ENCODE data around the gene SCYGR4. TPM values are rescaled to one million over a fixed set of nuclear protein-coding genes. Genes with fewer than 3 reads are reported as not detected.

The SCYGR4 gene
- total and polyA plus RNA-seq, 9 of the 15 experiments (the other 6 are each of a cell fraction or from before 2014, with no cell fraction given) = 0.09 TPM; not detected in 8

DNA sequence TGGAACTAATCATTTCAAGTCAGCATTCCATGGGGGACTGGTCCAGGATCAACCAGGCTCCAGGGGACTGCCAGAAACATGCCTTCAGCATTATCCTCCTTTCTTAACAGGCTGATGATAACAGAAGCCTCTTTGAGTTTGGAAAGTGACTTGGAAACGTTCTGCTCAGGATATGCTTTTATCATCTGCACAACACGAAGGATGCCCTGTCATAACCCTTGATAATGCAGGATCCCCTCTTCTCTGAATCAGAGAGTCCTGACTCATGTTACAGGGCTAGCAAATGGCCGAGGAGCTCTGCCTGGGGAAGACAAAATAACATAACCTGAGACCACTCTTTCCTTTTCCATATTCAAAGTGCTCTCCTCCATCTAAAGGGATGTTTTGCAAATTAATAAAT is 9.4 kb upstream of the SCYGR4 start:
- H3K4me3 ChIP-seq = no peak overlapping the region
- H3K4me2 ChIP-seq (ENCODE audit: insufficient read depth, low read length) = no peak overlapping the region
- H3K9me3 ChIP-seq (replicated peaks; ENCODE audit: control insufficient read depth, insufficient read depth, low read depth, low read length) = no peaks in the 10 kb centered on the region
- FAIRE-seq (no peak), ATAC-seq (no peak), DNase-seq (ENCODE audit: extremely low read depth in 1 of 4, low spot score in 3 of 4) (peak in 1 of 4 experiments; percentile 2)
- H4K20me1 ChIP-seq (replicated peaks; ENCODE audit: control insufficient read depth, insufficient read depth, low read length) = no peaks in the 10 kb centered on the region
- intact Hi-C loops (cut with micrococcal nuclease) = no loop called here
- H2AFZ ChIP-seq (ENCODE audit: low read depth, low read length) = no peak overlapping the region
- TF ChIP-seq NR2C1 (IDR thresholded peaks at IDR 0.05) (no peak), NR2C1 (tag; IDR thresholded peaks at IDR 0.05) (no peak), ZNF717 (CRISPR knock-in tag; IDR thresholded peaks at IDR 0.05) (no peak), ZNF780A (CRISPR knock-in tag; IDR thresholded peaks at IDR 0.05) (no peak), SMAD1 (IDR thresholded peaks at IDR 0.05; ENCODE audit: low read depth, low read length, partially characterized antibody) (no peak), KLF10 (CRISPR knock-in tag; IDR thresholded peaks at IDR 0.05) (no peak), HLTF (IDR thresholded peaks at IDR 0.05) (no peak)
- H3K4me1 ChIP-seq (replicated peaks in 1 of 2; ENCODE audit: control insufficient read depth in 2 of 2, insufficient read depth in 2 of 2, low read length in 2 of 2) = no peaks in the 10 kb centered on the region
- no peaks in the 10 kb centered on the region for H3K79me2 ChIP-seq (ENCODE audit: control insufficient read depth, insufficient read depth, low read length)
- peaks cover 0 to 14% of the 10 kb centered on the region in 2 experiments; a peak in 2 of 5 replicates for H3K27me3 ChIP-seq (ENCODE audit: control insufficient read depth in 2 of 2, insufficient read depth in 2 of 2, low read length in 2 of 2)
- no TSS peak for BruUV-seq (replicated peaks)
- ChIA-PET POLR2A (no interaction called here), CTCF (ENCODE audit: low intra/inter-chr PET ratio) (no interaction called here)
- in situ Hi-C loops (cut with MboI) = no loop called here
- 0% methylated on average over 3 of the region's 3 CpGs for WGBS (ENCODE audit: insufficient coverage, low coverage, missing lambda C conversion rate)
- H3K27ac ChIP-seq (ENCODE audit: extremely low read depth, low read depth, low read length) = no peak overlapping the region
- H3K9ac ChIP-seq (ENCODE audit: insufficient read depth in 1 of 2, low read depth in 2 of 2, low read length in 2 of 2) = no peak overlapping the region
- no peaks in the 10 kb centered on the region for H3K9me1 ChIP-seq (ENCODE audit: control insufficient read depth, insufficient read depth, low read length)
- H3K36me3 ChIP-seq (ENCODE audit: control insufficient read depth, insufficient read depth, low read length) = no peaks in the 10 kb centered on the region

DNA sequence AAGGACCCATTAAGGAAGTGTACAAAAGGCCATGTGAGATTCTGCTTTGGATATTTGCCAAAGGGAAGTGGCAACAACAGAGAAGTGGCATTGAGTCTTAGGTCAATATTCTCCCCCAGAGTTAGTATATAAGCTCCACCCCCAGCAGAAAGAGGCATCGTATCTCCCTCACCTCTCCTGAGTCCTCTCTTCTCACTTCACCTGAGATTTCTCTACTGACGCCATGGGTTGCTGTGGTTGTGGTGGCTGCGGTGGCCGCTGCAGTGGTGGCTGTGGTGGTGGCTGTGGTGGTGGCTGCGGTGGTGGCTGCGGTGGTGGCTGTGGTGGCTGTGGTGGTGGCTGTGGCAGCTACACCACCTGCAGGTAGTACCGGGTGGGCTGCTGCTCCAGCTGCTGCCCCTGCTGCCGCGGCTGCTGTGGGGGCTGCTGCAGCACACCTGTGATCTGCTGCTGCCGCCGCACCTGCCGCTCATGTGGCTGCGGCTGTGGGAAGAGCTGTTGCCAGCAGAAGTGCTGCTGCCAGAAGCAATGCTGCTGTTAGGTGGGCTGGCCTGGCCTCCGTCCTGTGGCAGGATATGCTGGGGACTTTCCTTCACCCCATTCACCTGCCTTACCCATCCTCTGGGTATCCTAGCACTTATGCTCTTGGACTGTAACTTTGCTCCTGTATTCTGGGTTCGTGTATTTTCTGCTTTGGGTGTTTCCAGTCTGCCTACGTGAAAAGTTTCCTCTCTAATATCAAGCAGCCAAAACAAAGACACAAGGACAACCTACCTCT is 8.5 kb upstream of the SCYGR4 start:
- TF ChIP-seq, protein P1, sequence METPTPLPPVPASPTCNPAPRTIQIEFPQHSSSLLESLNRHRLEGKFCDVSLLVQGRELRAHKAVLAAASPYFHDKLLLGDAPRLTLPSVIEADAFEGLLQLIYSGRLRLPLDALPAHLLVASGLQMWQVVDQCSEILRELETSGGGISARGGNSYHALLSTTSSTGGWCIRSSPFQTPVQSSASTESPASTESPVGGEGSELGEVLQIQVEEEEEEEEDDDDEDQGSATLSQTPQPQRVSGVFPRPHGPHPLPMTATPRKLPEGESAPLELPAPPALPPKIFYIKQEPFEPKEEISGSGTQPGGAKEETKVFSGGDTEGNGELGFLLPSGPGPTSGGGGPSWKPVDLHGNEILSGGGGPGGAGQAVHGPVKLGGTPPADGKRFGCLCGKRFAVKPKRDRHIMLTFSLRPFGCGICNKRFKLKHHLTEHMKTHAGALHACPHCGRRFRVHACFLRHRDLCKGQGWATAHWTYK (CRISPR knock-in tag; IDR thresholded peaks at IDR 0.05) = peak; percentile 96
- TF ChIP-seq ZBTB1 (CRISPR knock-in tag; IDR thresholded peaks at IDR 0.05; ENCODE audit: borderline replicate concordance, low read depth) (peak; percentile 85; the same call in 1 of the 2 replicates), SRSF3 (IDR thresholded peaks at IDR 0.05; ENCODE audit: insufficient read depth, low read length) (no peak)
- H3K9me3 ChIP-seq (replicated peaks; ENCODE audit: control insufficient read depth, insufficient read depth, low read depth, low read length) = no peaks in the 10 kb centered on the region
- in situ Hi-C loops (cut with MboI) = no loop called here
- no peak for FAIRE-seq
- CTCF ChIA-PET (ENCODE audit: low intra/inter-chr PET ratio) = no interaction called here
- H3K27me3 ChIP-seq (ENCODE audit: control insufficient read depth in 2 of 2, insufficient read depth in 2 of 2, low read length in 2 of 2) = peaks cover 0 to 15% of the 10 kb centered on the region in 2 experiments; a peak in 2 of 5 replicates
- H4K20me1 ChIP-seq (replicated peaks; ENCODE audit: control insufficient read depth, insufficient read depth, low read length) = no peaks in the 10 kb centered on the region
- POLR2A ChIA-PET = no interaction called here
- H3K4me2 ChIP-seq (ENCODE audit: insufficient read depth, low read length) = no peak overlapping the region
- H3K27ac ChIP-seq (ENCODE audit: extremely low read depth, low read depth, low read length) = no peak overlapping the region
- H3K4me3 ChIP-seq = no peak overlapping the region
- no peaks in the 10 kb centered on the region for H3K9me1 ChIP-seq (ENCODE audit: control insufficient read depth, insufficient read depth, low read length)
- no peak for DNase-seq (ENCODE audit: extremely low read depth in 1 of 4, low spot score in 3 of 4)
- no TSS peak for BruUV-seq (replicated peaks)
- H2AFZ ChIP-seq (ENCODE audit: low read depth, low read length) = no peak overlapping the region
- H3K79me2 ChIP-seq (ENCODE audit: control insufficient read depth, insufficient read depth, low read length) = no peaks in the 10 kb centered on the region
- no peak for ATAC-seq
- intact Hi-C loops (cut with micrococcal nuclease) = no loop called here
- 0% methylated on average over 6 of the region's 16 CpGs for WGBS (ENCODE audit: insufficient coverage, low coverage, missing lambda C conversion rate)
- H3K36me3 ChIP-seq (ENCODE audit: control insufficient read depth, insufficient read depth, low read length) = no peaks in the 10 kb centered on the region
- H3K4me1 ChIP-seq (replicated peaks in 1 of 2; ENCODE audit: control insufficient read depth in 2 of 2, insufficient read depth in 2 of 2, low read length in 2 of 2) = no peaks in the 10 kb centered on the region
- no peak overlapping the region for H3K9ac ChIP-seq (ENCODE audit: insufficient read depth in 1 of 2, low read depth in 2 of 2, low read length in 2 of 2)

Data from K562 (cell line).